ENCODE measurements around the gene RBM6. TPM values are rescaled to one million over a fixed set of nuclear protein-coding genes. Genes with fewer than 3 reads are reported as not detected.
"Not testable (repeated sequence)": the region's sequence is repeated elsewhere in the genome, so short reads cannot be mapped to it uniquely, and the experiment has no call there.

RBM6 gene
- total RNA-seq, 4 donors from 2014 or later = 57.9 to 100 (median 66.9) TPM

DNA sequence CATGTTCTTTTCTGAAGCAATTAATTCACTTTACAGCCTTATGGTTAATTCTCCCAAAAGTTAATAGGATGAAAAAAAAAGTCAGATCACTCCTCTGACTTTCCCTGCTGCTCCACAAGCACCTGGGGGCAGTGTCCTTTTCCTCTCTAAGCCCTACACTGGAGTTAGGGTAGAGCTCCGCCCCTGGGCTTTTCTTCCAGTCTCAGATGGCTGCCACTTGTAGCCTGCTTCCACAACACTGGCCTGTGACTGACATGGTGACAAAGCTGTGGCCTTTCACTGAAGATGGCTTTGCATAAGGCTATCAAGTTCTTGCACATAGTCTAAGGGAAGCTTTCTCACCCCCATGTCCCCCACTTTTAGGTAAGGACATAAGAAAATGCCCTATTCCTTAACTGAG is 9.0 kb upstream of the RBM6 start:
- 94% methylated on average over 1 of the region's 1 CpG for WGBS
- H3K4me3 ChIP-seq = no peak overlapping the region
- no peaks in the 10 kb centered on the region for H3K27me3 ChIP-seq
- no peaks in the 10 kb centered on the region for H3K9me3 ChIP-seq
- no peak for TF ChIP-seq EP300 (IDR thresholded peaks at IDR 0.05)
- no peak for TF ChIP-seq POLR2A (IDR thresholded peaks at IDR 0.05; ENCODE audit: low read depth)
- TF ChIP-seq, protein P1, sequence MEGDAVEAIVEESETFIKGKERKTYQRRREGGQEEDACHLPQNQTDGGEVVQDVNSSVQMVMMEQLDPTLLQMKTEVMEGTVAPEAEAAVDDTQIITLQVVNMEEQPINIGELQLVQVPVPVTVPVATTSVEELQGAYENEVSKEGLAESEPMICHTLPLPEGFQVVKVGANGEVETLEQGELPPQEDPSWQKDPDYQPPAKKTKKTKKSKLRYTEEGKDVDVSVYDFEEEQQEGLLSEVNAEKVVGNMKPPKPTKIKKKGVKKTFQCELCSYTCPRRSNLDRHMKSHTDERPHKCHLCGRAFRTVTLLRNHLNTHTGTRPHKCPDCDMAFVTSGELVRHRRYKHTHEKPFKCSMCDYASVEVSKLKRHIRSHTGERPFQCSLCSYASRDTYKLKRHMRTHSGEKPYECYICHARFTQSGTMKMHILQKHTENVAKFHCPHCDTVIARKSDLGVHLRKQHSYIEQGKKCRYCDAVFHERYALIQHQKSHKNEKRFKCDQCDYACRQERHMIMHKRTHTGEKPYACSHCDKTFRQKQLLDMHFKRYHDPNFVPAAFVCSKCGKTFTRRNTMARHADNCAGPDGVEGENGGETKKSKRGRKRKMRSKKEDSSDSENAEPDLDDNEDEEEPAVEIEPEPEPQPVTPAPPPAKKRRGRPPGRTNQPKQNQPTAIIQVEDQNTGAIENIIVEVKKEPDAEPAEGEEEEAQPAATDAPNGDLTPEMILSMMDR (IDR thresholded peaks at IDR 0.05) = no peak
- no peak for TF ChIP-seq POLR2AphosphoS5 (IDR thresholded peaks at IDR 0.05)
- peaks cover 0 to 2% (median 0%) of the 10 kb centered on the region in 4 donors for H3K36me3 ChIP-seq
- peak overlapping the region; percentile 85 to 90 (median 87) for H3K27ac ChIP-seq (replicated peaks in 1 of 4)
- peaks cover 17 to 32% (median 27%) of the 10 kb centered on the region in 4 donors for H3K4me1 ChIP-seq
- DNase-seq (ENCODE audit: extremely low spot score) = no peak
- intact Hi-C loops (cut with DNase I) = no loop called here

DNA sequence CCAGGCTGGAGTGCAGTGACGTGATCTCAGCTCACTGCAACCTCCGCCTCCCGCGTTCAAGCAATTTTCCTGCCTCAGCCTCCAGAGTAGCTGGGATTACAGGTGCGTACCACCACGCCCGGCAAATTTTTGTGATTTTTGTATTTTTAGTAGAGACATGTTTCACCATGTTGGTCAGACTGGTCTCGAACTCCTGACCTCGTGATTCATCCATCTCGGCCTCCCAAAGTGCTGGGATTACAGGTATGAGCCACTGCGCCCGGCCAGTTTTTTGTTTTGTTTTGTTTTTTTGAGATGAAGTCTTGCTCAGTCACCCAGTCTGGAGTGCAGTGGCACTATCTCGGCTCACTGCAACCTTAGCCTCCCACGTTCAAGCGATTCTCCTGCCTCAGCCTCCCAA is 7.7 kb upstream of the RBM6 start:
- H3K27ac ChIP-seq (replicated peaks in 1 of 4); H3K27me3 ChIP-seq; intact Hi-C loops (cut with DNase I); H3K36me3 ChIP-seq; DNase-seq (ENCODE audit: extremely low spot score); H3K9me3 ChIP-seq; H3K4me3 ChIP-seq: not testable (repeated sequence)
- 92% methylated on average over 15 of the region's 15 CpGs for WGBS
- H3K4me1 ChIP-seq = peaks cover 17 to 32% (median 27%) of the 10 kb centered on the region in 4 donors

DNA sequence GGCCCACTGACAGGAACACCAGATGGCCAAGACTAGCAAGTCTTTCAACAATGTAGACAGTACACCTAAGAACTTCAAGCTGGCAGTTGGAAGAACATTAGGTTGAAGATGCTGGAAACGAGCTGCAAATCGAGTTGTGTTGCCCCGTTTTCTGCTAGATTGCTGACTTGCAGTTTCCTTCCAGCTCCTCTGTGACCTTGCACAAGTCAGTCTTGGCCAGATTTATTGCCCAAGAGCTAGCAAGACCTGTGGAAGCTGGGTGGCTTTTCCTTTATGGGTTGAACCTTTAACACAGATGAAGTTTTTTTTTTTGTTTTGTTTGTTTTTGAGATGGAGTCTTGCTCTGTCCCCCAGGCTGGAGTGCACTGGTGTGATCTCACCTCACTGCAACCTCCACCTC is 2.9 kb upstream of the RBM6 start:
- intact Hi-C loops (cut with DNase I) = no loop called here
- WGBS = 61% methylated on average over 3 of the region's 3 CpGs

DNA sequence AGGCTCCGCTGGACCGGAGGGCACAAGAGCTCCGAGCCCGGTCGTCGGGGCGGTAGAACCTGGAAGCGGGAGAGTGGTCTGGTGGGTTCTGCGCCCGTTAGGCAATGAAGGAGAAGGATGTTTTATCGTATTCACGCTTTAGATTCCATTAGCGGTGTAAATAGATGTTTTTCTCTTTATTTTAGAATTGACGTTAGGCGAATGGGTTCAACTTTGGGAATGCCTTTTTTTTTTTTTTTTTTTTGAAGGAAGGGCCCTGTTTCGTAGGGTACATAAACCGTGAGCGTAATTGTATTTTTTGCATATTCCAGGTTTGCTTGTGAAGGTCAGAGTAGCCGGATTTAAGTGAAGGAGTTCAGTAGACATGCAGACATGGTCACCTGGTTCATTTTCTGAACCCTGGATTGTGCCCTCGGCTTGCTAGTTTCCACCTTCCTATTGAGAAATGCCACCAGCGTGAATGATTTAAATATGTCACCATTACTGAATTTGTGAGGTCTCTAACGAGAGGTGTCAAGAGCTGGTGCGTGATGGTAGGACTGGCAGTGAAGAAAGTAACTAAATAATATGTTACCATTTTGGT is 808 bp downstream of the RBM6 start:
- DNase-seq (ENCODE audit: extremely low spot score) = no peak
- peaks cover 23 to 34% (median 27%) of the 10 kb centered on the region in 4 donors for H3K4me1 ChIP-seq
- H3K27me3 ChIP-seq = no peaks in the 10 kb centered on the region
- WGBS = 6% methylated on average over 23 of the region's 23 CpGs
- peak overlapping the region; percentile 95 to 98 (median 96) for H3K27ac ChIP-seq (replicated peaks in 1 of 4)
- H3K36me3 ChIP-seq = peaks cover 0 to 3% (median under 1%) of the 10 kb centered on the region in 4 donors
- intact Hi-C loops (cut with DNase I) = no loop called here
- H3K4me3 ChIP-seq = peak overlapping the region; percentile 75 to 91 (median 88)
- TF ChIP-seq POLR2AphosphoS5 (IDR thresholded peaks at IDR 0.05) (no peak), POLR2A (IDR thresholded peaks at IDR 0.05; ENCODE audit: low read depth) (no peak), EP300 (IDR thresholded peaks at IDR 0.05) (no peak)
- TF ChIP-seq, protein P1 (IDR thresholded peaks at IDR 0.05) = no peak
- no peaks in the 10 kb centered on the region for H3K9me3 ChIP-seq

More for the DNA sequence above, 2.9 kb upstream of the RBM6 start:
- no peak overlapping the region for H3K4me3 ChIP-seq
- no peaks in the 10 kb centered on the region for H3K27me3 ChIP-seq
- H3K9me3 ChIP-seq = no peaks in the 10 kb centered on the region
- no peaks in the 10 kb centered on the region for H3K36me3 ChIP-seq
- TF ChIP-seq, protein P1 (IDR thresholded peaks at IDR 0.05) = no peak
- no peak for TF ChIP-seq POLR2A (IDR thresholded peaks at IDR 0.05; ENCODE audit: low read depth)
- no peak for TF ChIP-seq EP300 (IDR thresholded peaks at IDR 0.05)
- no peak for TF ChIP-seq POLR2AphosphoS5 (IDR thresholded peaks at IDR 0.05)
- no peak for DNase-seq (ENCODE audit: extremely low spot score)
- H3K27ac ChIP-seq (replicated peaks in 1 of 4) = no peak overlapping the region
- peaks cover 18 to 22% (median 20%) of the 10 kb centered on the region in 4 donors for H3K4me1 ChIP-seq

DNA sequence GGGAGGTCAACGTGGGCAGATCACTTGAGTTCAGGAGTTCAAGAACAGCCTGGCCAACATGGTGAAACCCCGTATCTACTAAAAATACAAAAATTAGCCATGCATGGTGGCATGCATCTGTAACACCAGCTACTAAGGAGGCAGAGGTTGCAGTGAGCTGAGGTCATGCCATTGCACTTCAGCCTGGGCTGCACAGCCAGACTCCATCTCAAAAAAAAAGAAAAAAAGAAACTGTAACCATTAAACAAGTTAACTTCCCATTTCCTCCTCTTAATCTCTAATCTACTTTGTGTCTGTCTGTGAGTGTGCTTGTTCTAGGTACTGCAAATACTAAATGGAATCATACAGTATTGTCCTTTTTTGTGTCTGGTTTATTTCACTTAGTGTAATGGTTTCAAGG is 2.7 kb downstream of the RBM6 start:
- H3K4me1 ChIP-seq = peaks cover 23 to 36% (median 32%) of the 10 kb centered on the region in 4 donors
- intact Hi-C loops (cut with DNase I) = no loop called here
- no peak for DNase-seq (ENCODE audit: extremely low spot score)
- no peaks in the 10 kb centered on the region for H3K27me3 ChIP-seq
- 73% methylated on average over 2 of the region's 2 CpGs for WGBS
- TF ChIP-seq EP300 (IDR thresholded peaks at IDR 0.05) (no peak), POLR2AphosphoS5 (IDR thresholded peaks at IDR 0.05) (no peak), POLR2A (IDR thresholded peaks at IDR 0.05; ENCODE audit: low read depth) (no peak)
- TF ChIP-seq, protein P1 (IDR thresholded peaks at IDR 0.05) = no peak
- H3K9me3 ChIP-seq = no peaks in the 10 kb centered on the region
- H3K4me3 ChIP-seq = no peak overlapping the region
- no peak overlapping the region for H3K27ac ChIP-seq (replicated peaks in 1 of 4)
- H3K36me3 ChIP-seq = peaks cover 0 to 7% (median 4%) of the 10 kb centered on the region in 4 donors

Measured in esophagus muscularis mucosa (tissue), 4 donors.